ENCODE measurements around the gene SLC9A2. TPM values are rescaled to one million over a fixed set of nuclear protein-coding genes. Genes with fewer than 3 reads are reported as not detected.

Gene SLC9A2
- total and polyA plus RNA-seq, 10 of the 15 experiments (the other 5 are each of a cell fraction or from before 2014, with no cell fraction given), result 0.13 to 1.2 (median 0.79) TPM

DNA sequence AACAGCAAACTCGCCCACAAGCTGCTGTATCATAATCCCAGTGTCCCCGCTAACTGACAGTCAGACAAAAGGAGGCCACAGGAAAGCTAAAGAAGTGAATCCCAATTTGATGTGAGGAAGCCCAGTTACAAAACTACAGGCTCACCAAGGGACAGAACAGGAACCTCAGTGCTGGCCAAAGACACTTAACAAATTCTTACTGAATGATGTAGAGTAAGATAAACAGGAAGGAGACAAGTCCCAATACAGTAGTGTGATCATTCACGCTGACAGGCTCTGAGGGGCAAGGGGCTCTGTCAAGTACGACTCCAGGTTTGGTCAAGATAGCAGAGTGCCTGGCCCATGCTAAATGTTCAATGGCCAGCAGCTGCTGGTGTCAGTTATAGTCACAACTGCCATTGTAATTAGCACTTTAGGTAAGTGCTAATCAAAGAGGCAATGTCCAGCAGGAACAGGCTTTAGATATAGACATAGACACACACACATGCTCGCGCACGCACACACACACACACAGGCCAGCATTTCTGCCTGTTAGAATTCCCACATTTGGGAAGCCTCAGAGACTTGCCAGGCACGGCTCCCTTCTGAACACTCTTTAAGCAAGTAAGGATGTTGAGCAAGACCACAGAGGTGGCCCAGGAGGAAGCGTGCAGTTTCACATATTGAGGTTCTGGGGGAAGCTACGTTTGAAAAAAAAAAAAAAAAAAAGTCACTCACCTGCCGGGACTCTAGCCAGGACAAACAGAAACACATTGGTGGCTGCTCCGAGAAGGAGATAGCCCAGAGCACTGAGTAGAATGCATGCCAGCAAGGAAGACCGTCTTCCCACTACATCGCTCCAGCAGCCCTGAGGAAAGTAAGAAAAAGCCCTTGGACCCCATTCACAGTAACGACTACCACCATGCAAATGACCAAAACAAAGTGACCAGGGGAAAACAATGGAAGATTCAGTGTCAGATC lies 107.1 kb downstream of the SLC9A2 start:
- ChIA-PET RAD21 (ENCODE audit: unreplicated experiment) (no interaction called here), CTCF (interaction anchor here (2.1 kb wide), 1 partner anchor 8 kb away, joined by 5 read pairs; no protein-coding TSS in a partner anchor), SMC1A (ENCODE audit: uncharacterized antibody, unreplicated experiment) (interaction anchor here (1.0 kb wide), 2 partner anchors 9 to 11 kb away, joined by 3 to 4 read pairs; a partner anchor contains a TSS), POLR2A (no interaction called here)
- FAIRE-seq (no peak), DNase-seq (ENCODE audit: low read depth, low spot score) (no peak), ATAC-seq (no peak)
- no peak overlapping the region for H3K27ac ChIP-seq (ENCODE audit: control insufficient read depth, insufficient read depth)
- no peaks in the 10 kb centered on the region for H3K79me2 ChIP-seq (ENCODE audit: control insufficient read depth, insufficient read depth, low read length)
- no peak overlapping the region for H2AFZ ChIP-seq (ENCODE audit: control insufficient read depth, low read depth, low read length)
- intact Hi-C loops (cut with micrococcal nuclease; ENCODE audit: unreplicated experiment) (no loop called here), in situ Hi-C loops (cut with MboI) (no loop called here)
- no peak overlapping the region for H3K4me2 ChIP-seq (ENCODE audit: control insufficient read depth, insufficient read depth)
- H3K4me3 ChIP-seq, result no peak overlapping the region
- H4K20me1 ChIP-seq (ENCODE audit: control insufficient read depth, insufficient read depth), result no peaks in the 10 kb centered on the region
- no peaks in the 10 kb centered on the region for H3K9me3 ChIP-seq (replicated peaks; ENCODE audit: control insufficient read depth, insufficient read depth, low read length)
- no TSS peak for BruUV-seq (replicated peaks)
- H3K9ac ChIP-seq (ENCODE audit: control insufficient read depth, insufficient read depth, low read length), result no peak overlapping the region
- peaks cover 0 to 5% of the 10 kb centered on the region in 2 experiments; a peak in 1 of 4 replicates for H3K36me3 ChIP-seq (ENCODE audit: control insufficient read depth in 2 of 2, insufficient read depth in 2 of 2, low read length in 1 of 2)
- TF ChIP-seq SMAD1 (IDR thresholded peaks at IDR 0.05; ENCODE audit: low read depth, partially characterized antibody) (no peak), YY1 (IDR thresholded peaks at IDR 0.05; ENCODE audit: low read depth, low read length) (no peak), RAD51 (IDR thresholded peaks at IDR 0.05) (no peak), IKZF1 (conservative IDR thresholded peaks at IDR 0.05) (no peak)
- H3K27me3 ChIP-seq (replicated peaks in 1 of 2; ENCODE audit: control insufficient read depth in 2 of 2, insufficient read depth in 2 of 2, low read length in 1 of 2), result no peaks in the 10 kb centered on the region
- H3K4me1 ChIP-seq (ENCODE audit: control insufficient read depth, insufficient read depth, low read length), result no peaks in the 10 kb centered on the region
- 82% methylated on average over 14 of the region's 15 CpGs for WGBS (ENCODE audit: insufficient coverage, insufficient replicate concordance, low lambda C conversion rate, missing lambda C conversion rate)

Measured in GM12878 (cell line).